Measurements from ENCODE around the gene PFN1.

Gene PFN1

DNA sequence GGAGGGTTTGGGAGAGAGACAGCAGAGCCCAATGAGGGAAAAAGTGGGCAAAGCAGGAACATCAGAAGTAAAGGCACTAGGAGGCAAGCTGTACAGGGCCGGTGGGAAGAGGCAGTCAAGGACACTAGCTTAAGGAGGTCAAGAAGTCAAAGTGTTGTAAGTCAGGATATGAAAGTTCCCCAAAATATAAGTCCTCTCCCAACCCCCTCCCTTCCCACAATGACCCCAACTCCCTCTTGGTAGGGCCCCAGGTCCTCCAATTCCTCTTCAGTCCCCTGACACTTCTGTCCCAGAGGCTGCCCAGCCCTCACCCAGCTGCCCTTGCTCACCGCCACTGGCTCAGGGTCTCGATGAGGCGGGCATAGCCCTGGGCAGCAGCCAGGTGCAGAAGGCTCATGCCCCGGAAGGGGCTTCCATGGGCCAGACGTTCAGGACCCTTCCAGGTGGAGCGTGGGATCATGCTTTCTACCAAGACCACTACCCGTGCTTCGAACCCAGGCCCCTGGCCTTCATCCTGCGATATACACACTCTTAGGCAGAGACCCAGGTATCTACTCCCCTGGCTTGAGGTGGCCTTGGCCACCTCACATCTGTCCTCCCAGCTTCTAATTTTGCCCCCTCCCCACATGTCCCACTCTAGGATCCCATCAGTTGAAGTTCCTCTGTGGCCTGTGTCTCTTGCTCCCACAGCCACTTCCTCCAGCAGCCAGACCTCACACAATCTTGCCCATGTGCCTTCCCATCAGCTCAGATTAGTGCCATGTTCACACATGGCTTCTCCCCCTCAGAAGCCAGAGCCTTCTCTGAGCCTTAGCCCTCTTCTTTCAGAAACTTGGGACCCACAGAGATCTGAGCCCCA is 25.2 kb upstream of the PFN1 start:
- Histone ChIP-seq H3K27me3 (ENCODE audit: control insufficient read depth, insufficient read depth, low read length) (peaks cover 16% of the 10 kb centered on the region), H3K9ac (ENCODE audit: low read depth, low read length) (no peak overlapping the region), H3K36me3 (ENCODE audit: control insufficient read depth, insufficient read depth, low read length) (peaks cover 12% of the 10 kb centered on the region), H3K4me3 (ENCODE audit: low read depth, low read length) (no peak overlapping the region), H3K9me3 (ENCODE audit: control insufficient read depth, insufficient read depth, low read length) (no peaks in the 10 kb centered on the region), H3K4me1 (ENCODE audit: control insufficient read depth, insufficient read depth, low read length) (peaks cover 8% of the 10 kb centered on the region)

DNA sequence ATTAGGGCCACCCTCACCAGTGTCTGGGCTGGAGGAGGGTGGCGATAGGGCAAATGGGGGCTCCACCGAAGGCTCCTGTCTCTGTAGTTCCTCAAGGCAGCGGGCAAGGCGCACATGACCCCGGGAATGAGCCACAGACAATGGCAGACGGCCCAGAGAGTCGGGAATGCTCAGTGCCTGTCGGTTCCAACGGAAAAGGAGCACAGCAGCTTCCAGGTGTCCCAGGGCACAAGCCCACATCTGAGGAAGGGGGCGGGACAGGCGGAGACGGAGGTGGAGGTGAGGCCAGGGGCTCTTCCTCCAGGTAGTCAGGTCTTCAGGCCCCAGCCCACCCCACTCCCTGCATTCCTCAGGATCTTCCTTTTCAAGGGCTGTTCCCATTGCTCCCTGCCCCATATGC is 24.4 kb upstream of the PFN1 start:
- peaks cover 8% of the 10 kb centered on the region for H3K4me1 ChIP-seq (ENCODE audit: control insufficient read depth, insufficient read depth, low read length)
- H3K9me3 ChIP-seq (ENCODE audit: control insufficient read depth, insufficient read depth, low read length): no peaks in the 10 kb centered on the region
- no peak overlapping the region for H3K4me3 ChIP-seq (ENCODE audit: low read depth, low read length)
- H3K27me3 ChIP-seq (ENCODE audit: control insufficient read depth, insufficient read depth, low read length): peaks cover 13% of the 10 kb centered on the region
- H3K9ac ChIP-seq (ENCODE audit: low read depth, low read length): no peak overlapping the region
- peaks cover 12% of the 10 kb centered on the region for H3K36me3 ChIP-seq (ENCODE audit: control insufficient read depth, insufficient read depth, low read length)

DNA sequence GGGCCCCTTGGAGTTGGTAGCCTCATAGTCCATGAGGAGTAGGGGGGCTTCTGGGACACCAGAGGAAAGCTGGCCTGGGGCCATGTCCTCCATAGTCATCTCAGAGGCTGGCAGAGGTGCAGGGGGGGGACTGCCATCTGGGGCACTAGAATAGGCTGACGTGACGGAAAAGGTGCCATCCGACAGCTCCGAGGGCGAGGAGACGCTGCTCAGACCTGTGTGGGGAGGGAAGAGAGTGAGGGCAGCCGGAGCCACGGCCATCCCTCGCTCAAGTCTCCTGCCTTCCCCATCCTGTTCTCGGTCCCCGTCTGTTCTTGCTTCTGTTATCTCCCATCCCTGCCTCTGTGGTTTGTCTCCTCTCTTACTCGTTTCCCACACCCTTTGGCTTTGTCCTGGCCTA is 24.0 kb upstream of the PFN1 start:
- H3K9me3 ChIP-seq (ENCODE audit: control insufficient read depth, insufficient read depth, low read length): no peaks in the 10 kb centered on the region
- peaks cover 9% of the 10 kb centered on the region for H3K27me3 ChIP-seq (ENCODE audit: control insufficient read depth, insufficient read depth, low read length)
- H3K4me3 ChIP-seq (ENCODE audit: low read depth, low read length): no peak overlapping the region
- peak overlapping the region; percentile 8 for H3K9ac ChIP-seq (ENCODE audit: low read depth, low read length)
- H3K36me3 ChIP-seq (ENCODE audit: control insufficient read depth, insufficient read depth, low read length): peaks cover 10% of the 10 kb centered on the region
- peaks cover 8% of the 10 kb centered on the region for H3K4me1 ChIP-seq (ENCODE audit: control insufficient read depth, insufficient read depth, low read length)

DNA sequence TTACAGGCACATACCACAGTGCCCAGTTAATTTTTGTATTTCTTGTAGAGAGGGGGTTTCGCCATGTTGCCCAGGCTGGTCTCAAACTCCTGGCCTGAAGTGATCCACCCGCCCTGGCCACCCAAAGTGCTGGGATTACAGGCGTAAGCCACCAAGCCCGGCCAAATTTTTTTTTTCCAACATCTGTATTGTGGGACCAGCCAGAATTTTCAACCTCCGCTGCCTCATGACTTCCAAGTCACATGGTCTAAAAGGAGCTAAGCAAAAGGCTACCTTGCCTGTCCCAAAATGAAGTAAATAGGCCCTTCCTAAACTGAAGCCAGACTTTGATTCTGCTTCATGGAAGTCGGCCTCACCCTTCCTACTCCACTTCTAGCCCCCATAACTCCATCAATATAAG is 23.5 kb upstream of the PFN1 start:
- H3K4me3 ChIP-seq (ENCODE audit: low read depth, low read length): no peak overlapping the region
- H3K36me3 ChIP-seq (ENCODE audit: control insufficient read depth, insufficient read depth, low read length): peaks cover 10% of the 10 kb centered on the region
- no peaks in the 10 kb centered on the region for H3K9me3 ChIP-seq (ENCODE audit: control insufficient read depth, insufficient read depth, low read length)
- no peak overlapping the region for H3K9ac ChIP-seq (ENCODE audit: low read depth, low read length)
- H3K27me3 ChIP-seq (ENCODE audit: control insufficient read depth, insufficient read depth, low read length): peaks cover 9% of the 10 kb centered on the region
- peaks cover 8% of the 10 kb centered on the region for H3K4me1 ChIP-seq (ENCODE audit: control insufficient read depth, insufficient read depth, low read length)

DNA sequence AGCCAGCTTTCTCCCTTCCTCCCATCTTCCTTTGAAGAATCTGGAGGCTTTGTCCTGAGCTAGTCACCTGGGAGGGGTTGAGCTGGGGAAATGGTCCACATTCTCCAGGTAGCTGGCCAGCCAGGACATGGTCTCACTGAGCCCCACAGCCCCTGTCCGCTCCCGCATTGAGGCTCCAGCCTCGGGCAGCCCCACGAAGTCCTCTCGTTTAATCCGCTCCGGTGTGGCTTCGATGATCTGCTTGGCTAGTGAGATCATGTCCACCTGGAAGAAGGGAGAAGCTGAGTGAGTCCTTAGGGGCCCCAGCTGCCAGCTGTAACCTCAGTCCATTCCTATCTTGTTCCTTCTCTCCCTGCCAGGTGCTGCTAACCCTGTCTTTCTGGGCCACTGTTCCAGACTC is 21.9 kb upstream of the PFN1 start:
- no peaks in the 10 kb centered on the region for H3K9me3 ChIP-seq (ENCODE audit: control insufficient read depth, insufficient read depth, low read length)
- H3K4me3 ChIP-seq (ENCODE audit: low read depth, low read length): no peak overlapping the region
- H3K36me3 ChIP-seq (ENCODE audit: control insufficient read depth, insufficient read depth, low read length): peaks cover 14% of the 10 kb centered on the region
- peaks cover 8% of the 10 kb centered on the region for H3K4me1 ChIP-seq (ENCODE audit: control insufficient read depth, insufficient read depth, low read length)
- H3K9ac ChIP-seq (ENCODE audit: low read depth, low read length): no peak overlapping the region
- peaks cover 6% of the 10 kb centered on the region for H3K27me3 ChIP-seq (ENCODE audit: control insufficient read depth, insufficient read depth, low read length)

DNA sequence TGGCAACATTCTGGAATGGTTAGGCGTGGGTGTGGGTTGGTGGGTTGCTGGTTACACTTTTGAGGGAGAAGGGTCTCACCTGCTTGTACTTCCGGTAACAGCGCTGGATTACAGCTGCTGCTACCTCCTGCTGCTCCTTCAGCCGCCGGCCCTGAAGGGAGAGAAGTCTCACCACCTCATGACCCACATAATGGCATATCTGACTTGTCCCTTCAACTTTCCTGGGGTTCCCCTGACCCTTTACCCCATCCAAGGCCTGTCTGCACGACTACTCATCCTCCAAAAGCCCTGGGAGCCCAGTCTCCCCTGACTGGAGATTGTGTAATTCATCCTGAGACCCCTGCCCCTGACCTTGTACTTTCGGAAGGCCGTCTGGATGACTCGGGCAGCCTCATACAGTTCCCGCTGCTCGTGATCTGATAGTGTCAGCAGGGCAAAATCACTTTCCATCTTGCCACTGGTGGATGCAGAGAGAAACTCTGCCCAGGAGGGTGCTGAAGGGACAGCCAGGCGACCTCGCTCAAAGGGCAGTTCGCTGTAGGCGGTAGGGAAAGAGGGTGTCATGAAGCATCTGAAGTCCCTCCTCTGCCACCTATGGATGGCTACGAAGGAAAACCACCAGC is 21.3 kb upstream of the PFN1 start:
- Histone ChIP-seq H3K4me3 (ENCODE audit: low read depth, low read length) (peak overlapping the region; percentile 97), H3K4me1 (ENCODE audit: control insufficient read depth, insufficient read depth, low read length) (peaks cover 8% of the 10 kb centered on the region), H3K36me3 (ENCODE audit: control insufficient read depth, insufficient read depth, low read length) (peaks cover 14% of the 10 kb centered on the region), H3K27me3 (ENCODE audit: control insufficient read depth, insufficient read depth, low read length) (peaks cover 6% of the 10 kb centered on the region), H3K9me3 (ENCODE audit: control insufficient read depth, insufficient read depth, low read length) (no peaks in the 10 kb centered on the region), H3K9ac (ENCODE audit: low read depth, low read length) (peak overlapping the region; percentile 81)

DNA sequence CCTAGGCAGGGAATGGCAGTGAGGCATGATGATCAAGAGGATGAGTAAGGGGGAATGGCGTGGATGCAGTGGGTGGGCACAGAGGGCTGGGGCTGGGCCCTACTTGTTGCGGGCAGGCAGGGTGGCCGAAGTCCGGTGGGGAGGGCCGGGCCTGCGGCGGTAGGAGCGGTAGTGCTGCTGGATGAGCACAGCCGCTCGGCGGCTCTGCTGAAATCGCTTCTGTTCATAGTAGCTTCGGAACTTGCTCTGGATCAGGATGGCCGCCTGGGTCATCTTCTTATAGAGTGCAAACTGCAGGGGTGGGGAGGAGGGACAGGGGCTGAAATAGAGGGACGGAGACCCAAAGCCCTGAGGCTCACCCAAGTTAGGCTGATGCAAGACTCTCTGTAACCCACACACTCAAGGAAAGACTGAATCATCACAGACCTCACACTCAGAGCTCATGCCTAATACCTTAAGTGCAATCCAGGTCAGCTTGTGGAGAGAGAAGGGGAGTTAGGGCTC is 20.8 kb upstream of the PFN1 start:
- Histone ChIP-seq H3K36me3 (ENCODE audit: control insufficient read depth, insufficient read depth, low read length) (peaks cover 14% of the 10 kb centered on the region), H3K27me3 (ENCODE audit: control insufficient read depth, insufficient read depth, low read length) (peaks cover 1% of the 10 kb centered on the region), H3K9ac (ENCODE audit: low read depth, low read length) (peak overlapping the region; percentile 81), H3K4me3 (ENCODE audit: low read depth, low read length) (peak overlapping the region; percentile 97), H3K4me1 (ENCODE audit: control insufficient read depth, insufficient read depth, low read length) (peaks cover 8% of the 10 kb centered on the region), H3K9me3 (ENCODE audit: control insufficient read depth, insufficient read depth, low read length) (no peaks in the 10 kb centered on the region)

DNA sequence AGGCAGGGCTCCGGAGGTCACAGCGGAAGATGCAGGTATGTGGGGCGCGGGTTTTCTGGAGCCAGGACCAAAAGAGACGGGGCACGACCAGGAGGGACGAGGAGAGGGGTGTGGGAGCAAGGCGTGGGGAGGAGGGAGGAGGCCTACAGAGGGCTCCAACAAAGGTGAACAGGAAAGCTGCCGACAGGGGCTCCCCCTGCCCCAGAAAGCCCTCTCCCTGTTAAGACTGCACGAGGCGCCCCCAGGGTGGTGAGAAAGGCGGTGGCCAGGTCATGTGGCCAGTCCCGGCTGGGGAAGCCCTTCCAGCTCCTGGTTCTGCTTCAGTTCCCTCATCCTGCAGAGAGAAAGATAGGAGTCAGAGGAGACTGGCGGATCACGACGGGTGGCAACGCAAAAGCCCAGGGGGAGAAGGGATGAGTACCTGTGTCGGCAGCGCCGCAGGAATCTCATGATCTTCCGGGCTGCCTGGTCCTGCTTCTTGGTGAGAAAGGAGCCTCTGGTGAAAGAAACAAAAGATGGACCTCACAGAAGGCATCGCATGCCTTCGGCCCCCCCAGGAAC is 20.2 kb upstream of the PFN1 start:
- peaks cover 14% of the 10 kb centered on the region for H3K36me3 ChIP-seq (ENCODE audit: control insufficient read depth, insufficient read depth, low read length)
- peak overlapping the region; percentile 97 for H3K4me3 ChIP-seq (ENCODE audit: low read depth, low read length)
- peaks cover 8% of the 10 kb centered on the region for H3K4me1 ChIP-seq (ENCODE audit: control insufficient read depth, insufficient read depth, low read length)
- no peaks in the 10 kb centered on the region for H3K27me3 ChIP-seq (ENCODE audit: control insufficient read depth, insufficient read depth, low read length)
- no peaks in the 10 kb centered on the region for H3K9me3 ChIP-seq (ENCODE audit: control insufficient read depth, insufficient read depth, low read length)
- H3K9ac ChIP-seq (ENCODE audit: low read depth, low read length): peak overlapping the region; percentile 81

DNA sequence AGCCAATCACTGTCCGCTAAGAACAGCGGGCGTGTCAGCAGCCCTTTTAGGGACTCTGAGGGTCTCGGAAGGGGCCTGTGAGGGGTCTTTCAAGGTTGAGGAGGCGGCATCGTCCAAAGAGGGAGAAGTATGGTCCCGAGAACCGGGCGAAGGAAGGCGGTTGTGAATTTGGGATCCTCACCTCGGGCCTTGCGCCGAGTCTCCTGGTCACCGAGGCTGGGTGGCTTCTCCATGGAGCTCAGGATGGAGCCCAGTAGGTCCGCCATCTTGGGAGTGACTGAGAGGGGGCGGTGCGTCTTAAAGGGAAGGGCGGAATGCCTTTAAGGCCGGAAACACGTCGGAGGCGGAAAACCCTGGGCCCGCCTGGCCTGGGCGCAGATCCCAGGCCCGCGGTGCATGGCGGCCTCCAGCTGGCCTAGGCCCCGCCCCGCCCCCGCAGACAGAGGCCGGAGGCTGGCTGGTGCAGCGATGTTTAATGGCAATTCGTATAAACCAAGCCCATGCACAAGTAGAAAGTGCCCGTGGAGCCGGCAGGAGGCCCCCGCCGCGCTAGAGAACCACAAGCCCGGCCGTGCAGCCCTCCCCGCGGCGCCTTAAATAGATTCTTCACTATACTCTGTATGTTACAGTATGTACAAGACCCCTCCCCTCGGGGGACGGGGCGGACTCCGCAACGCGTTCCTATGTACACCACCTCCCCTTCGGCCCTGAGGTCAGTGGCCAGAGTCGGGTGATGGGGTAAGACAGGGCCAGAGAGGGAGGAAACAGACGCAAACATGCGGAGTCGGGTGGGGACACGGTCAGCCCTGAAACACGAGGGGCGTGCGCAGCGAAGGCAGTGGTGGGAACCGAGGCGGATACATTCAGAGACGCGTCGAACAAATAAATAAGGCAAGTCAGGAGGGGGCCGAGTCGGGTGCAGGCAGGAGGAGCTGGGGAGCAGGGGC is 19.5 kb upstream of the PFN1 start, which contains the start of gene SPAG7:
SPAG7 (minus strand) TSS at position 279 of the 947 bp plus-strand sequence; CDS start at position 266, 13 bp downstream.
- H3K36me3 ChIP-seq (ENCODE audit: control insufficient read depth, insufficient read depth, low read length): peaks cover 12% of the 10 kb centered on the region
- peak within 1 kb of the TSS; percentile 97 for H3K4me3 ChIP-seq (ENCODE audit: low read depth, low read length)
- no peaks in the 10 kb centered on the region for H3K9me3 ChIP-seq (ENCODE audit: control insufficient read depth, insufficient read depth, low read length)
- peak within 1 kb of the TSS; percentile 90 for H3K9ac ChIP-seq (ENCODE audit: low read depth, low read length)
- peaks cover 8% of the 10 kb centered on the region for H3K4me1 ChIP-seq (ENCODE audit: control insufficient read depth, insufficient read depth, low read length)
- H3K27me3 ChIP-seq (ENCODE audit: control insufficient read depth, insufficient read depth, low read length): no peaks in the 10 kb centered on the region

DNA sequence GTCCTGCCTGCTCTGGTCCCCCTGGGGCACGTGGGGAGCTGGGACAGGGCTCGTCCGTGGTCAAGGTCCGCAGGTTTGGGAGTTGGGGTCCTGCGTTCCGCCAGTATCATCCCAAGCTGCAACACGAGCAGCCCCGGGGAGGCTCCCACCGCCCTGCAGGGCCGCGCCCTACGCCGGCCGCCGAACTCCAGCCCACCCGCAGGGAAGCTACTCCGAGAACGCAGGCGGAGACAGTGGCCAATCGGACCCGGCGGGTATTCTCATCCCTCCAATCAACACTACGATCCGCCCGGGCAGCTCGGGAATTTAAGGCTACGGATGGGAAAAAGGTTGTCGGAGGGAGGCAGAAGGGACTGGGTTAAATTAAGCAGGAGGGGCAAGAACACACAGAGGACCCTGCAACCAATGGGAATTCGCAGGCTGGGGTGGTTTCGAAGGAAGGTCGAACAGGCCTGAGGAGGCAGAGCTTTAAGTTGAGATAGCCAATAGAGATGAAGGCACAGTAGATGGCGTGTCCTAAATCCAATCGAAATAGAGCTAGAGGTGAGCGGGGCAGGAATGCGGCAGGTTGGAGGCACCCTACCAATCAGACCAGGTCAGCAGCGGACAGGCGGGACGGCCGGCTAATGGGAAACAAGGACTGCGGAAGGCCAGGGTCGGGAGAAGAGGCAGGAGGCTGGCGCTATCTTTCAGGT is 18.7 kb upstream of the PFN1 start:
- H3K36me3 ChIP-seq (ENCODE audit: control insufficient read depth, insufficient read depth, low read length): peaks cover 8% of the 10 kb centered on the region
- peak overlapping the region; percentile 97 for H3K4me3 ChIP-seq (ENCODE audit: low read depth, low read length)
- no peaks in the 10 kb centered on the region for H3K9me3 ChIP-seq (ENCODE audit: control insufficient read depth, insufficient read depth, low read length)
- H3K4me1 ChIP-seq (ENCODE audit: control insufficient read depth, insufficient read depth, low read length): peaks cover 8% of the 10 kb centered on the region
- no peaks in the 10 kb centered on the region for H3K27me3 ChIP-seq (ENCODE audit: control insufficient read depth, insufficient read depth, low read length)
- peak overlapping the region; percentile 90 for H3K9ac ChIP-seq (ENCODE audit: low read depth, low read length)

All from iPS-15b (cell line).